Skeletal muscle tissue (tissue), 4 donors: ENCODE data around the gene SMIM15. TPM values are rescaled to one million over a fixed set of nuclear protein-coding genes. Genes with fewer than 3 reads are reported as not detected.

Experiments
- H3K27ac ChIP-seq: one replicate; pipeline ENCODE4 v1.7.0; 2013; ENCODE audit warnings: mild to moderate bottlenecking, low read depth, low read length, inconsistent platforms
- H3K27me3 ChIP-seq, 3 donors: one replicate each; pipeline ENCODE4 v1.7.0; 2013; ENCODE audit warnings: low read length in 3 of 3; ENCODE audit not compliant: control insufficient read depth in 3 of 3, insufficient read depth in 3 of 3
- H3K36me3 ChIP-seq, 3 donors: one replicate each; pipeline ENCODE4 v1.7.0; 2013; ENCODE audit warnings: low read length in 3 of 3; ENCODE audit not compliant: control insufficient read depth in 3 of 3, insufficient read depth in 3 of 3
- H3K4me1 ChIP-seq, 3 donors: one replicate each; pipeline ENCODE4 v1.7.0; 2013; ENCODE audit warnings: low read length in 3 of 3, mild to moderate bottlenecking in 3 of 3; ENCODE audit not compliant: control insufficient read depth in 3 of 3, insufficient read depth in 3 of 3
- H3K4me3 ChIP-seq, 3 donors: one replicate each; pipeline ENCODE4 v1.7.0; 2013; ENCODE audit warnings: low read length in 3 of 3
- H3K9ac ChIP-seq, 3 donors: one replicate each; pipeline ENCODE4 v1.7.0; 2013; ENCODE audit warnings: low read length in 3 of 3, mild to moderate bottlenecking in 3 of 3, moderate library complexity in 2 of 3, low read depth in 1 of 3
- H3K9me3 ChIP-seq, 3 donors: one replicate each; pipeline ENCODE4 v1.7.0; 2013; ENCODE audit warnings: low read length in 3 of 3; ENCODE audit not compliant: control insufficient read depth in 3 of 3
- total RNA-seq: library from RNA; depleted of rRNA; stranded (reverse); fragments of >200 nt; gene quantifications from one replicate; pipeline ENCODE4 v1.2.3, GENCODE V29; 2014
- donor health status: Osteomylitis.

Gene SMIM15
- total RNA-seq, 1 donor from 2014 or later = 19.8 TPM

- Histone ChIP-seq H3K4me3 (no peak overlapping the region), H3K9me3 (no peaks in the 10 kb centered on the region), H3K9ac (no peak overlapping the region), H3K4me1 (no peaks in the 10 kb centered on the region), H3K27ac (no peak overlapping the region), H3K36me3 (no peaks in the 10 kb centered on the region), H3K27me3 (no peaks in the 10 kb centered on the region)
Measured at GRCh38 chr5:61139094-61139873, 23.0 kb downstream of the SMIM15 start.

GRCh38 chr5:61137835-61138234 lies 24.4 kb downstream of the SMIM15 start:
- Histone ChIP-seq H3K27me3 (no peaks in the 10 kb centered on the region), H3K9ac (no peak overlapping the region), H3K36me3 (no peaks in the 10 kb centered on the region), H3K9me3 (no peaks in the 10 kb centered on the region), H3K4me3 (no peak overlapping the region), H3K27ac (no peak overlapping the region), H3K4me1 (no peaks in the 10 kb centered on the region)

GRCh38 chr5:61132559-61132958 lies 29.7 kb downstream of the SMIM15 start:
- H3K36me3 ChIP-seq = no peaks in the 10 kb centered on the region
- no peak overlapping the region for H3K27ac ChIP-seq

GRCh38 chr5:61130289-61130688 lies 32.0 kb downstream of the SMIM15 start:
- Histone ChIP-seq H3K27me3 (no peaks in the 10 kb centered on the region), H3K4me3 (no peak overlapping the region), H3K9me3 (no peaks in the 10 kb centered on the region), H3K4me1 (no peaks in the 10 kb centered on the region), H3K36me3 (no peaks in the 10 kb centered on the region), H3K9ac (no peak overlapping the region), H3K27ac (no peak overlapping the region)

More at GRCh38 chr5:61132559-61132958, 29.7 kb downstream of the SMIM15 start:
- Histone ChIP-seq H3K4me1 (no peaks in the 10 kb centered on the region), H3K9me3 (no peaks in the 10 kb centered on the region), H3K4me3 (no peak overlapping the region), H3K9ac (no peak overlapping the region), H3K27me3 (no peaks in the 10 kb centered on the region)

GRCh38 chr5:61123145-61123544 lies 39.1 kb downstream of the SMIM15 start:
- no peak overlapping the region for H3K9ac ChIP-seq
- H3K4me1 ChIP-seq = no peaks in the 10 kb centered on the region
- H3K4me3 ChIP-seq = no peak overlapping the region
- H3K36me3 ChIP-seq = no peaks in the 10 kb centered on the region
- no peak overlapping the region for H3K27ac ChIP-seq
- H3K27me3 ChIP-seq = no peaks in the 10 kb centered on the region
- H3K9me3 ChIP-seq = no peaks in the 10 kb centered on the region

- Histone ChIP-seq H3K27ac (no peak overlapping the region), H3K9ac (no peak overlapping the region), H3K27me3 (no peaks in the 10 kb centered on the region), H3K36me3 (no peaks in the 10 kb centered on the region), H3K9me3 (no peaks in the 10 kb centered on the region), H3K4me3 (no peak overlapping the region), H3K4me1 (no peaks in the 10 kb centered on the region)
Measured at GRCh38 chr5:61120534-61120933, 41.7 kb downstream of the SMIM15 start.

- Histone ChIP-seq H3K27me3 (no peaks in the 10 kb centered on the region), H3K9me3 (no peaks in the 10 kb centered on the region), H3K4me1 (no peaks in the 10 kb centered on the region), H3K36me3 (no peaks in the 10 kb centered on the region), H3K27ac (no peak overlapping the region), H3K4me3 (no peak overlapping the region), H3K9ac (no peak overlapping the region)
Measured at GRCh38 chr5:61119066-61119465, 43.2 kb downstream of the SMIM15 start.

- H3K9me3 ChIP-seq = no peaks in the 10 kb centered on the region
- H3K4me3 ChIP-seq = no peak overlapping the region
- no peaks in the 10 kb centered on the region for H3K36me3 ChIP-seq
- no peak overlapping the region for H3K27ac ChIP-seq
- H3K27me3 ChIP-seq = no peaks in the 10 kb centered on the region
- H3K9ac ChIP-seq = no peak overlapping the region
- no peaks in the 10 kb centered on the region for H3K4me1 ChIP-seq
Measured at GRCh38 chr5:61115968-61116367, 46.3 kb downstream of the SMIM15 start.

- Histone ChIP-seq H3K4me3 (no peak overlapping the region), H3K27ac (no peak overlapping the region), H3K4me1 (no peaks in the 10 kb centered on the region), H3K9ac (no peak overlapping the region), H3K27me3 (no peaks in the 10 kb centered on the region), H3K9me3 (no peaks in the 10 kb centered on the region), H3K36me3 (no peaks in the 10 kb centered on the region)
Measured at GRCh38 chr5:61114441-61114840, 47.8 kb downstream of the SMIM15 start.
